ENCODE results near the gene ANK2. TPM values are rescaled to one million over a fixed set of nuclear protein-coding genes. Genes with fewer than 3 reads are reported as not detected.

Gene ANK2
- total and polyA plus RNA-seq, 2 donors from 2014 or later: 21.1 to 125 TPM

- H3K4me3 ChIP-seq (ENCODE audit: low read length in 3 of 3): no peak overlapping the region
- H3K27me3 ChIP-seq (ENCODE audit: control insufficient read depth, insufficient read depth, low read length): no peaks in the 10 kb centered on the region
- H3K9me3 ChIP-seq (ENCODE audit: control insufficient read depth in 2 of 3, insufficient read depth in 1 of 3, low read length in 3 of 3): no peaks in the 10 kb centered on the region
- no peaks in the 10 kb centered on the region for H3K36me3 ChIP-seq (ENCODE audit: control insufficient read depth in 2 of 3, insufficient read depth in 3 of 3, low read length in 3 of 3)
- no peak for TF ChIP-seq CTCF (IDR thresholded peaks at IDR 0.05; ENCODE audit: borderline replicate concordance, extremely low read depth, insufficient read depth)
- H3K9ac ChIP-seq (ENCODE audit: low read length in 3 of 3): no peak overlapping the region
- DNase-seq (no peak), FAIRE-seq (no peak)
- no peak overlapping the region for H3K27ac ChIP-seq (ENCODE audit: low read depth in 2 of 2, low read length in 2 of 2)
- H3K4me1 ChIP-seq (ENCODE audit: control insufficient read depth in 2 of 3, insufficient read depth in 2 of 3, low read depth in 1 of 3, low read length in 3 of 3): peaks cover 0 to 6% (median 0%) of the 10 kb centered on the region in 3 donors
- intact Hi-C loops (cut with DNase I): no loop called here
Observed at GRCh38 chr4:113170115-113170804, 120.8 kb downstream of the ANK2 start.

GRCh38 chr4:113170805-113171468 is 121.5 kb downstream of the ANK2 start:
- Histone ChIP-seq H3K4me1 (ENCODE audit: control insufficient read depth in 2 of 3, insufficient read depth in 2 of 3, low read depth in 1 of 3, low read length in 3 of 3) (peaks cover 0 to 6% (median 0%) of the 10 kb centered on the region in 3 donors), H3K9me3 (ENCODE audit: control insufficient read depth in 2 of 3, insufficient read depth in 1 of 3, low read length in 3 of 3) (no peaks in the 10 kb centered on the region), H3K27me3 (ENCODE audit: control insufficient read depth, insufficient read depth, low read length) (no peaks in the 10 kb centered on the region), H3K4me3 (ENCODE audit: low read length in 3 of 3) (no peak overlapping the region), H3K9ac (ENCODE audit: low read length in 3 of 3) (no peak overlapping the region), H3K27ac (ENCODE audit: low read depth in 2 of 2, low read length in 2 of 2) (no peak overlapping the region), H3K36me3 (ENCODE audit: control insufficient read depth in 2 of 3, insufficient read depth in 3 of 3, low read length in 3 of 3) (peaks cover 0 to 5% (median 0%) of the 10 kb centered on the region in 3 donors)
- FAIRE-seq (no peak), DNase-seq (no peak)
- intact Hi-C loops (cut with DNase I): no loop called here
- TF ChIP-seq CTCF (IDR thresholded peaks at IDR 0.05; ENCODE audit: borderline replicate concordance, extremely low read depth, insufficient read depth): no peak

- H3K9me3 ChIP-seq (ENCODE audit: control insufficient read depth in 2 of 3, insufficient read depth in 1 of 3, low read length in 3 of 3): no peaks in the 10 kb centered on the region
- DNase-seq: no peak
- no peaks in the 10 kb centered on the region for H3K27me3 ChIP-seq (ENCODE audit: control insufficient read depth, insufficient read depth, low read length)
- no peak for TF ChIP-seq CTCF (IDR thresholded peaks at IDR 0.05; ENCODE audit: borderline replicate concordance, extremely low read depth, insufficient read depth)
- H3K9ac ChIP-seq (ENCODE audit: low read length in 3 of 3): no peak overlapping the region
- no peak overlapping the region for H3K27ac ChIP-seq (ENCODE audit: low read depth in 2 of 2, low read length in 2 of 2)
- intact Hi-C loops (cut with DNase I): no loop called here
- peaks cover 0 to 6% (median 0%) of the 10 kb centered on the region in 3 donors for H3K4me1 ChIP-seq (ENCODE audit: control insufficient read depth in 2 of 3, insufficient read depth in 2 of 3, low read depth in 1 of 3, low read length in 3 of 3)
- peaks cover 0 to 5% (median 0%) of the 10 kb centered on the region in 3 donors for H3K36me3 ChIP-seq (ENCODE audit: control insufficient read depth in 2 of 3, insufficient read depth in 3 of 3, low read length in 3 of 3)
- no peak for FAIRE-seq
- H3K4me3 ChIP-seq (ENCODE audit: low read length in 3 of 3): no peak overlapping the region
Observed at GRCh38 chr4:113173126-113173792, 123.8 kb downstream of the ANK2 start.
